GM12801 (cell line): ENCODE results near the gene RNU11.

Source experiments
- TF ChIP-seq, protein P1 (sequence below): IDR thresholded peaks from one replicate; pipeline ENCODE4 v1.5.1; 2011; ENCODE audit warnings: control low read depth; ENCODE audit not compliant: insufficient read length; ENCODE audit errors: extremely low read depth

Gene RNU11

GRCh38 chr1:28675924-28676257, 27.5 kb downstream of the RNU11 start:
- TF ChIP-seq, protein P1, sequence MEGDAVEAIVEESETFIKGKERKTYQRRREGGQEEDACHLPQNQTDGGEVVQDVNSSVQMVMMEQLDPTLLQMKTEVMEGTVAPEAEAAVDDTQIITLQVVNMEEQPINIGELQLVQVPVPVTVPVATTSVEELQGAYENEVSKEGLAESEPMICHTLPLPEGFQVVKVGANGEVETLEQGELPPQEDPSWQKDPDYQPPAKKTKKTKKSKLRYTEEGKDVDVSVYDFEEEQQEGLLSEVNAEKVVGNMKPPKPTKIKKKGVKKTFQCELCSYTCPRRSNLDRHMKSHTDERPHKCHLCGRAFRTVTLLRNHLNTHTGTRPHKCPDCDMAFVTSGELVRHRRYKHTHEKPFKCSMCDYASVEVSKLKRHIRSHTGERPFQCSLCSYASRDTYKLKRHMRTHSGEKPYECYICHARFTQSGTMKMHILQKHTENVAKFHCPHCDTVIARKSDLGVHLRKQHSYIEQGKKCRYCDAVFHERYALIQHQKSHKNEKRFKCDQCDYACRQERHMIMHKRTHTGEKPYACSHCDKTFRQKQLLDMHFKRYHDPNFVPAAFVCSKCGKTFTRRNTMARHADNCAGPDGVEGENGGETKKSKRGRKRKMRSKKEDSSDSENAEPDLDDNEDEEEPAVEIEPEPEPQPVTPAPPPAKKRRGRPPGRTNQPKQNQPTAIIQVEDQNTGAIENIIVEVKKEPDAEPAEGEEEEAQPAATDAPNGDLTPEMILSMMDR: no peak

GRCh38 chr1:28680151-28680550, 31.8 kb downstream of the RNU11 start:
- TF ChIP-seq, protein P1: no peak

GRCh38 chr1:28682840-28683239, 34.4 kb downstream of the RNU11 start:
- TF ChIP-seq, protein P1: no peak

DNA sequence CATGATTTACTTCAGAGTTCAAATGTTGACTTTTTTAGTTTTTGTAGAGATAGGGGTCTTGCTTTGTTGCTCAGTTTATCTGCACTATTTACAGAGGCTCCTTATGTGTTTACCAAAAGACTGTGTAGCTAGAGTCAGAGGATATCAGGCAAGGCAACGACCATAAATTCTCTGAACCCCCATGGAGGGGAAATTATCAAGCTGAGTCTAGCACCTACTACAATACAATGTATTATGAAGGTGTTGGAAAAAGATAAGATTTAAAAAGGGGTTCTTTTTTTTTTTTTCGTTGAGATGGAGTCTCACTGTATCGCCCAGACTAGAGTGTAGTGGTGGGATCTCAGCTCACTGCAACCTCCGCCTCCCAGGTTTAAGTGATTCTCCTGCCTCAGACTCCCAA, 36.5 kb downstream of the RNU11 start:
- TF ChIP-seq, protein P1: no peak
